ENCODE data around the gene SIGLEC11.
A peak's percentile ranks its signal among the peaks of the same experiment; 100 is the strongest.

SIGLEC11 gene

GRCh38 chr19:49924004-49924880, 36.7 kb downstream of the SIGLEC11 start:
- Histone ChIP-seq H3K4me3 (ENCODE audit: low read depth in 1 of 5, low read length in 5 of 5) (no peak overlapping the region), H3K27ac (ENCODE audit: low read depth, low read length) (no peak overlapping the region)

GRCh38 chr19:49923055-49924003, 37.6 kb downstream of the SIGLEC11 start:
- peaks cover 0 to 69% (median 49%) of the 10 kb centered on the region in 5 donors for H3K36me3 ChIP-seq (ENCODE audit: control insufficient read depth in 5 of 5, insufficient read depth in 5 of 5, low read length in 5 of 5)
- peaks cover 2 to 47% (median 20%) of the 10 kb centered on the region in 5 donors for H3K4me1 ChIP-seq (ENCODE audit: control insufficient read depth in 5 of 5, insufficient read depth in 5 of 5, low read length in 5 of 5)
- H3K4me3 ChIP-seq (ENCODE audit: low read depth in 1 of 5, low read length in 5 of 5) = no peak overlapping the region
- H3K27me3 ChIP-seq (ENCODE audit: control insufficient read depth in 5 of 5, insufficient read depth in 4 of 5, low read length in 5 of 5) = no peaks in the 10 kb centered on the region
- H3K27ac ChIP-seq (ENCODE audit: low read depth, low read length) = no peak overlapping the region
- H3K9me3 ChIP-seq (ENCODE audit: control insufficient read depth in 5 of 5, low read length in 5 of 5) = no peaks in the 10 kb centered on the region
- no peak overlapping the region for H3K9ac ChIP-seq (ENCODE audit: low read length in 5 of 5)

More at GRCh38 chr19:49924004-49924880, 36.7 kb downstream of the SIGLEC11 start:
- peaks cover 2 to 56% (median 25%) of the 10 kb centered on the region in 5 donors for H3K4me1 ChIP-seq (ENCODE audit: control insufficient read depth in 5 of 5, insufficient read depth in 5 of 5, low read length in 5 of 5)
- H3K9ac ChIP-seq (ENCODE audit: low read length in 5 of 5) = no peak overlapping the region
- H3K36me3 ChIP-seq (ENCODE audit: control insufficient read depth in 5 of 5, insufficient read depth in 5 of 5, low read length in 5 of 5) = peaks cover 0 to 63% (median 48%) of the 10 kb centered on the region in 5 donors
- H3K9me3 ChIP-seq (ENCODE audit: control insufficient read depth in 5 of 5, low read length in 5 of 5) = no peaks in the 10 kb centered on the region
- no peaks in the 10 kb centered on the region for H3K27me3 ChIP-seq (ENCODE audit: control insufficient read depth in 5 of 5, insufficient read depth in 4 of 5, low read length in 5 of 5)

GRCh38 chr19:49921871-49922795, 38.8 kb downstream of the SIGLEC11 start:
- no peak overlapping the region for H3K4me3 ChIP-seq (ENCODE audit: low read depth in 1 of 5, low read length in 5 of 5)
- peaks cover 0 to 76% (median 46%) of the 10 kb centered on the region in 5 donors for H3K36me3 ChIP-seq (ENCODE audit: control insufficient read depth in 5 of 5, insufficient read depth in 5 of 5, low read length in 5 of 5)
- H3K9ac ChIP-seq (ENCODE audit: low read length in 5 of 5) = no peak overlapping the region
- no peaks in the 10 kb centered on the region for H3K27me3 ChIP-seq (ENCODE audit: control insufficient read depth in 5 of 5, insufficient read depth in 4 of 5, low read length in 5 of 5)
- H3K9me3 ChIP-seq (ENCODE audit: control insufficient read depth in 5 of 5, low read length in 5 of 5) = no peaks in the 10 kb centered on the region
- peaks cover 0 to 41% (median 9%) of the 10 kb centered on the region in 5 donors for H3K4me1 ChIP-seq (ENCODE audit: control insufficient read depth in 5 of 5, insufficient read depth in 5 of 5, low read length in 5 of 5)
- no peak overlapping the region for H3K27ac ChIP-seq (ENCODE audit: low read depth, low read length)

- H3K4me1 ChIP-seq (ENCODE audit: control insufficient read depth in 5 of 5, insufficient read depth in 5 of 5, low read length in 5 of 5) = peaks cover 2 to 35% (median 6%) of the 10 kb centered on the region in 5 donors
- no peak overlapping the region for H3K27ac ChIP-seq (ENCODE audit: low read depth, low read length)
- H3K36me3 ChIP-seq (ENCODE audit: control insufficient read depth in 5 of 5, insufficient read depth in 5 of 5, low read length in 5 of 5) = peaks cover 0 to 77% (median 45%) of the 10 kb centered on the region in 5 donors
- no peak overlapping the region for H3K4me3 ChIP-seq (ENCODE audit: low read depth in 1 of 5, low read length in 5 of 5)
- H3K9ac ChIP-seq (ENCODE audit: low read length in 5 of 5) = peak overlapping the region in 1 of 5 donors; percentile 28
- H3K9me3 ChIP-seq (ENCODE audit: control insufficient read depth in 5 of 5, low read length in 5 of 5) = no peaks in the 10 kb centered on the region
- H3K27me3 ChIP-seq (ENCODE audit: control insufficient read depth in 5 of 5, insufficient read depth in 4 of 5, low read length in 5 of 5) = no peaks in the 10 kb centered on the region
Observed at GRCh38 chr19:49920624-49921363, 40.2 kb downstream of the SIGLEC11 start.

- no peak overlapping the region for H3K9ac ChIP-seq (ENCODE audit: low read length in 5 of 5)
- no peak overlapping the region for H3K4me3 ChIP-seq (ENCODE audit: low read depth in 1 of 5, low read length in 5 of 5)
- peaks cover 0 to 14% (median 3%) of the 10 kb centered on the region in 5 donors for H3K4me1 ChIP-seq (ENCODE audit: control insufficient read depth in 5 of 5, insufficient read depth in 5 of 5, low read length in 5 of 5)
- H3K27ac ChIP-seq (ENCODE audit: low read depth, low read length) = no peak overlapping the region
- no peaks in the 10 kb centered on the region for H3K27me3 ChIP-seq (ENCODE audit: control insufficient read depth in 5 of 5, insufficient read depth in 4 of 5, low read length in 5 of 5)
- H3K9me3 ChIP-seq (ENCODE audit: control insufficient read depth in 5 of 5, low read length in 5 of 5) = no peaks in the 10 kb centered on the region
- H3K36me3 ChIP-seq (ENCODE audit: control insufficient read depth in 5 of 5, insufficient read depth in 5 of 5, low read length in 5 of 5) = peaks cover 0 to 80% (median 51%) of the 10 kb centered on the region in 5 donors
Observed at GRCh38 chr19:49918089-49918488, 42.9 kb downstream of the SIGLEC11 start.

GRCh38 chr19:49916839-49917733, 43.9 kb downstream of the SIGLEC11 start:
- Histone ChIP-seq H3K27ac (ENCODE audit: low read depth, low read length) (no peak overlapping the region), H3K36me3 (ENCODE audit: control insufficient read depth in 5 of 5, insufficient read depth in 5 of 5, low read length in 5 of 5) (peaks cover 0 to 78% (median 46%) of the 10 kb centered on the region in 5 donors), H3K27me3 (ENCODE audit: control insufficient read depth in 5 of 5, insufficient read depth in 4 of 5, low read length in 5 of 5) (no peaks in the 10 kb centered on the region), H3K4me1 (ENCODE audit: control insufficient read depth in 5 of 5, insufficient read depth in 5 of 5, low read length in 5 of 5) (peaks cover 0 to 8% (median 3%) of the 10 kb centered on the region in 5 donors), H3K9me3 (ENCODE audit: control insufficient read depth in 5 of 5, low read length in 5 of 5) (no peaks in the 10 kb centered on the region), H3K9ac (ENCODE audit: low read length in 5 of 5) (no peak overlapping the region), H3K4me3 (ENCODE audit: low read depth in 1 of 5, low read length in 5 of 5) (no peak overlapping the region)

- peaks cover 2 to 23% (median 12%) of the 10 kb centered on the region in 5 donors for H3K4me1 ChIP-seq (ENCODE audit: control insufficient read depth in 5 of 5, insufficient read depth in 5 of 5, low read length in 5 of 5)
- no peaks in the 10 kb centered on the region for H3K9me3 ChIP-seq (ENCODE audit: control insufficient read depth in 5 of 5, low read length in 5 of 5)
- H3K27me3 ChIP-seq (ENCODE audit: control insufficient read depth in 5 of 5, insufficient read depth in 4 of 5, low read length in 5 of 5) = no peaks in the 10 kb centered on the region
- H3K36me3 ChIP-seq (ENCODE audit: control insufficient read depth in 5 of 5, insufficient read depth in 5 of 5, low read length in 5 of 5) = peaks cover 0 to 60% (median 32%) of the 10 kb centered on the region in 5 donors
- H3K9ac ChIP-seq (ENCODE audit: low read length in 5 of 5) = no peak overlapping the region
- H3K27ac ChIP-seq (ENCODE audit: low read depth, low read length) = no peak overlapping the region
- no peak overlapping the region for H3K4me3 ChIP-seq (ENCODE audit: low read depth in 1 of 5, low read length in 5 of 5)
Observed at GRCh38 chr19:49915271-49915670, 45.7 kb downstream of the SIGLEC11 start.

- peaks cover 0 to 67% (median 37%) of the 10 kb centered on the region in 5 donors for H3K36me3 ChIP-seq (ENCODE audit: control insufficient read depth in 5 of 5, insufficient read depth in 5 of 5, low read length in 5 of 5)
- no peak overlapping the region for H3K9ac ChIP-seq (ENCODE audit: low read length in 5 of 5)
- no peaks in the 10 kb centered on the region for H3K27me3 ChIP-seq (ENCODE audit: control insufficient read depth in 5 of 5, insufficient read depth in 4 of 5, low read length in 5 of 5)
- H3K4me1 ChIP-seq (ENCODE audit: control insufficient read depth in 5 of 5, insufficient read depth in 5 of 5, low read length in 5 of 5) = peaks cover 2 to 29% (median 15%) of the 10 kb centered on the region in 5 donors
- H3K9me3 ChIP-seq (ENCODE audit: control insufficient read depth in 5 of 5, low read length in 5 of 5) = no peaks in the 10 kb centered on the region
- H3K27ac ChIP-seq (ENCODE audit: low read depth, low read length) = no peak overlapping the region
- no peak overlapping the region for H3K4me3 ChIP-seq (ENCODE audit: low read depth in 1 of 5, low read length in 5 of 5)
Observed at GRCh38 chr19:49913720-49914119, 47.3 kb downstream of the SIGLEC11 start.

Measured in subcutaneous abdominal adipose tissue (tissue), 5 donors.